T follicular helper cell (primary cell): ENCODE results near the gene S100P.
"Not testable (repeated sequence)": the region's sequence is repeated elsewhere in the genome, so short reads cannot be mapped to it uniquely, and the experiment has no call there.

ENCODE experiments used
- DNase-seq: peaks from one replicate; pipeline ENCODE4 v3.0.0-alpha.2; 2020; ENCODE audit warnings: low read depth
- total RNA-seq, 2 experiments: gene quantifications; one replicate each; lab custom pipeline; 2026; lab: John Stamatoyannopoulos, UW

S100P gene
- total RNA-seq, result 0.60 to 1.00 reads per million in 2 experiments

DNA sequence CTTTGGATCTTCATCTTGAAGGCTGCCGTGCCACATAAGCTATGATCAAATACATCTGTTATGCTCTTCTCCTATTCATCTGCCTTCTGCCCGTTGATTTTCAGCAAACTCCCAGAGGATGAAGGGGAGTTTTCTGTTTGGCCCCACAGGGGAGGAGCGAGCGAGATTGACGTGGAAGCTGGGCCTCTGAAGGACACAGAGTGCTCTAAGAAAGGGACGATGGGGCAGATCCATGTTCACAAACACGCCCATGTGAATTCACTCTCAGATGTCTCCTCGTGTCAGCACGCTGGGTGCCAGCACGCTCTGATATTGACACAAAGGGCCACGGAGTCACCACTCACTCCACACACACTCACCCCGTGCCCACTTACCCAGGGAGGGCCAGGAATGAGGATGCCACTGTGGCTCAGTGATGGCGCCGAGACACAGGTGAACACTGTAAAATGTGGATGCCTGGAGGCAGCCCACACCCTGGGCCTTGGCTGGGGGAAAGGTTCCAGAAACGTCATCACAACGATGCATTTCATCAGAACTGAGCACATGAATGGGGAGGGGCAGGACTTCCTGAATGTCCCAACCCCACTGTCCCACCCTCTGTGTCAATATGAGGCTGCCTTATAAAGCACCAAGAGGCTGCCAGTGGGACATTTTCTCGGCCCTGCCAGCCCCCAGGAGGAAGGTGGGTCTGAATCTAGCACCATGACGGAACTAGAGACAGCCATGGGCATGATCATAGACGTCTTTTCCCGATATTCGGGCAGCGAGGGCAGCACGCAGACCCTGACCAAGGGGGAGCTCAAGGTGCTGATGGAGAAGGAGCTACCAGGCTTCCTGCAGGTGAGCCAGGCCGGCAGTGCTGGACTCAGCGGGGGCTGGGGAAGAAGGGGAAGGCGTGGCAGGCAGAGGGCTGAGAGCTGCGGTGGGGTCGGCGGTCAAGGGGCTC, at the start of gene S100P:
Gene S100P (plus strand): TSS at position 648 of the 946 bp plus-strand sequence. CDS start 55 bp downstream, at position 703.
- no peak for DNase-seq

DNA sequence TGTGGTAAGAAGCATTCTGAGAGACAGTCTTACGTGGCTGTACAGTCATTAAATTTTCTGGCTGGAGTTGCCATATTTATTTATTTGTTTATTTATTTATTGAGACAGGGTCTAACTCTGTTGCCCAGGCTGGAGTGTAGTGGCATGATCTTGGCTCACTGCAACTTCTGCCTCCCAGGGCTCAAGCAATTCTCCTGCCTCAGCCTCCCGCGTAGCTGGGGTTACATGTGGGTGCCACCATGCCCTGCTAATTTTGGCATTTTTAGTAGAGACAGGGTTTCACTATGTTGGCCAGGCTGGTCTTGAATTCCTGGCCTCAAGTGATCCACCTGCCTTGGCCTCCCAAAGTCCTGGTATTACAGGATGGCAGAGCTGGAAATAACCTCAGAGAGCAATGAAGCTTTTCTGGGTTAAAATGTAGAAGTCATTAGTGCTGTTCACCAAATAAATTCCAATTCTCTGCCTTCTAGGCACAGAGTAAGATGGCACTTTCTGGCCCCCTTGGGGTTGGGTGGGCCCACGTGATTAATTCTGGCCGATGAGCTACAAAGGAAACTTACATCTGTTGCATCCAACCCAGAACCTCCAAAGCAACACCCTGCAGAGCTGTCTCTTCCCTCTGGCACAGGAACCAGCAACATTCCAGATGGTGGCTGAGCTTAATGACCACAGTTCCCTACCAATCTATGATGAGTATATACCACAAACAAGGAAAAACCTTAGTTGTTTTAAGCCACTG, 48.7 kb upstream of the S100P start:
- no peak for DNase-seq

DNA sequence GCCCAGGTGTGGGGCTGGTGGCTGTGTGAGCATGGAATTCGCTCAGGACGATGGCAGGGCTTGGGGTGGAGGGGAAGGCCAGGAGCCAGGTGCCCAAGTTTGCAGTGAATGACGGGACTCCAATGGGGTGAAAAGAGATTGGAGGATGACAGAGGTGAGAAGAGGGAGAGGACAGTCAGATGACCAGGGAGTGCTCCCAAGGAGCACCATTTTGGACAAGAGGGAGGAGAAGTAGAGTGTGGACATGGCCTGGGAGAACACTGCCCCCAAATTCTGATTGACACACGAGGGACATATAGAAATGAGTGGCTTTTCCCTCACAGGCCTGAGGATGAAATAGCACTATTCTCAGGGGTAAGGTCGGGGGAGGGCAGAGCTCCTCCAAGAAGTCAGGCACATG, 46.5 kb upstream of the S100P start:
- DNase-seq, result no peak

- DNase-seq, result no peak
Measured at GRCh38 chr4:6647582-6648230, 46.0 kb upstream of the S100P start.

- no peak for DNase-seq
Measured at GRCh38 chr4:6649216-6649615, 44.5 kb upstream of the S100P start.

- not testable (repeated sequence) for DNase-seq
Measured at GRCh38 chr4:6654211-6654610, 39.5 kb upstream of the S100P start.

- not testable (repeated sequence) for DNase-seq
Measured at GRCh38 chr4:6655291-6655690, 38.4 kb upstream of the S100P start.

DNA sequence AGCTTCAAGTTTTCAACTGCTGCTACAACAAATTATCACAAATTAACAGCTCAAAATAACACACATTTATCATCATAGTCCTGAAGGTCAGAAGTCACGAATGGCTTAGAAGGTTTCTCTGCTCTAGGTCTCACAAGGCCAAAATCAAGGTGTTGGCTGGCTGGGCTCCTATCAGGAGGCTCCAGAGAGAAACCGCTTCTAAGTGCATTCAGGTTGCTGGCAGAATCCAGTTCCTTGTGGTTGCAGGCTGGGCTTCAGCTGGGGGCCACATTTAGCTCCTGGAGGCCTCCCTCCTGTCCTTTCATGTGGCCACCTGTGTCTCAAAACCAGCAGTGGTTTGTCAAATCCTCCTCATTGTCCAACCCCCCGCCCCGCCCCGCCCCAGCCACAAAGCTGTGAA, 37.8 kb upstream of the S100P start:
- no peak for DNase-seq

DNA sequence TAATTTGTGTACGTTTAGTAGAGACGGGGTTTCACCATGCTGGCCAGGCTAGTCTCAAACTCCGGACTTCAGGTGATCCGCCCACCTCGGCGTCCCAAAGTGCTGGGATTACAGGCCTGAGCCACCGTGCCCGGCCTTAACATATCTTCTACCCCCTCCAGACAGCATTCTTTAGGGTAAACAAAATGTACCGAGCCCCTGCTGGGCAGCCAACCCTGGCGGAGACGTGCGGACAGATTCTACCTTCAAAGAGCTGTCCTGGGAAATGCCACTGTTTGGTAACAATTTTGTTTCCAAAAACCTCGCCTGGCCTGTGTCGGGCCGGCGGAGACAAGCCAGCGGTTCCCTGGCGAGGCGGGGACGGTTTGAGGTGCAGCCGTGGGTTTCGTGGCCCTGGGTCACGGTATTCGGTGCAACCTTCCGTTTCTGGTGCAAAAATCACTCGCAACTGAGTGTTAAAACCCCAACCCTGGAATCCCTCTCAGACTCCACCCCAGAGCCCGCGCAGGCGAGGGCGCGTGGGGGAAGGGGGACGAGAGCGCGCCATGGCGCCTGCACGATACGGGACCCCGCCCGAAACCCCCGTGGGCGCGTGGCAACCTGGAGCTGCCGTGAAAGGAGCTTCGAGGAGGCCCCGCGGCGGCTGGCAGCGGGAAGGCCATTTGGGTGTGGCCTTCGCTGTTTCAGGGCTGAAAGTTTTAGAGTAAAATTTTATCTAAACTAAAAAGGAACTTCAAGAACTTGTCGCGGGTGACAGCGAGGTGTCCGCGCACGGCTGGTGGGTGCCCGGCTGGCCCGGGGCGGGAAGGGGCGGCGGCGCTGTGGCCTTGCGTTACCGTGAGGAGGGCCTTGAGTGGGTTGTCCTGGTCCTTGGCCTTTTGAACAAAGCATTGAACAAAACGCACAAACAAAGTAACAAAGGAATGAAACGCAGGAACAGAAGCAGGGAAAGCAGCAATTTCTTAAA, 36.2 kb upstream of the S100P start:
- DNase-seq, result no peak

GRCh38 chr4:6658209-6658595, 35.5 kb upstream of the S100P start:
- DNase-seq, result no peak

DNA sequence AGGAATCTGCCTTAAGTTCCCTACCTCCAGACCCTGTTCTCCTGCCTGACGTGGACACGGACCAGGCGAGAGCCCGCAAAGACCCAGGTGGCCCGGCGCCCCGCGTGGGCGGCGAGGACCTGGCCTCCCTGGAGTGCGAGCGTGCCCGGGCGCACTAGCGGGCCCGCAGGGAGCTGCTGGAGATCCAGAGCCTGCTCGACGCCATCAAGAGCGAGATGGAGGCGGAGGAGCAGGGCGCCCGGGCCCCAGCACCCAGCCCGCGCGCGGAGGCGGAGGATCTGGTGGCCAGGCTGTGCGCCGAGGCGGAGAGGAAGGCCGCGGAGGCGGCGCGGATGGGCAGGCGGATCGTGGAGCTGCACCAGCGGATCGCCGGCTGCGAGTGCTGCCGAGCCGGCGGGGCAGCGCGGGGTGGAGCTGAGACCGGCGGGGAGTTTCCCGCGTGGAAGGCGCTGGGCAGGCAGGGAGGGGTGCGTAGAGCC, 35.0 kb upstream of the S100P start:
- peak; percentile 40 for DNase-seq

DNA sequence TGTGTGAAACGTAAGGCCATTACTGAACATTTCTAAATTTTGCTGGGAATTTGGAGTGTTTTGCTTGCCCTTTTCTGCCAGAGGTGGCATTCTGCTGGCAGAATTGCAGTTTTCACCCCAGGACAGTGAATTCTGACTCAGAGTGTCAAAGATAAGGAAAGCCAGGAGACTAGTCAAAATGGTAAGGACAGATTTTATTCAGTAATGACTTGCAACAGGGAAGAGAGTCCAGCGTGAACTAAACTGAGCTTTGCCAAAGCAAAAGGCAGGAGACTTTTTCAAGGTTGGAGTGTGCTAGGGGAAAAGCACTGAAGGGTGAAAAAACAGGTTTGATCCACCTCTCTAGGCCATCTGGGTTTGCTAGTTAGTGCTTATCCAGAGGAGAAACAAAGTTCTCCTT, 33.8 kb upstream of the S100P start:
- no peak for DNase-seq

DNA sequence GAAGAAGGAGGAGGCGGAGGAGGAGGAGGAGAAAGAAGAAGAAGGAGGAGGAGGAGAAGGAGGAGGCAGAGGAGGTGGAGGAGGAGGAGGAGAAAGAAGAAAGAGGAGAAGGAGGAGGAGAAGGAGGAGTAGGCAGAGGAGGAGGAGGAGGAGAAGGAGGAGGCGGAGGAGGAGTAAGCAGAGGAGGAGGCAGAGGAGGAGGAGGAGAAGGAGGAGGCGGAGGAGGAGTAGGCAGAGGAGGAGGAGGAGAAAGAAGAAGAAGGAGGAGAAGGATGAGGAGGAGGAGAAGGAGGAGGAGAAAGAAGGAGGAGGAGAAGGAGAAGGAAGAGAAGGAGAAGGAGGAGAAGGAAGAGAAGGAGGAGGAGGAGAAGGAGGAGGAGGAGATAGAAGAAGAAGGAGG, 33.2 kb upstream of the S100P start:
- no peak for DNase-seq

- DNase-seq, result no peak
Measured at GRCh38 chr4:6662591-6662990, 31.1 kb upstream of the S100P start.

DNA sequence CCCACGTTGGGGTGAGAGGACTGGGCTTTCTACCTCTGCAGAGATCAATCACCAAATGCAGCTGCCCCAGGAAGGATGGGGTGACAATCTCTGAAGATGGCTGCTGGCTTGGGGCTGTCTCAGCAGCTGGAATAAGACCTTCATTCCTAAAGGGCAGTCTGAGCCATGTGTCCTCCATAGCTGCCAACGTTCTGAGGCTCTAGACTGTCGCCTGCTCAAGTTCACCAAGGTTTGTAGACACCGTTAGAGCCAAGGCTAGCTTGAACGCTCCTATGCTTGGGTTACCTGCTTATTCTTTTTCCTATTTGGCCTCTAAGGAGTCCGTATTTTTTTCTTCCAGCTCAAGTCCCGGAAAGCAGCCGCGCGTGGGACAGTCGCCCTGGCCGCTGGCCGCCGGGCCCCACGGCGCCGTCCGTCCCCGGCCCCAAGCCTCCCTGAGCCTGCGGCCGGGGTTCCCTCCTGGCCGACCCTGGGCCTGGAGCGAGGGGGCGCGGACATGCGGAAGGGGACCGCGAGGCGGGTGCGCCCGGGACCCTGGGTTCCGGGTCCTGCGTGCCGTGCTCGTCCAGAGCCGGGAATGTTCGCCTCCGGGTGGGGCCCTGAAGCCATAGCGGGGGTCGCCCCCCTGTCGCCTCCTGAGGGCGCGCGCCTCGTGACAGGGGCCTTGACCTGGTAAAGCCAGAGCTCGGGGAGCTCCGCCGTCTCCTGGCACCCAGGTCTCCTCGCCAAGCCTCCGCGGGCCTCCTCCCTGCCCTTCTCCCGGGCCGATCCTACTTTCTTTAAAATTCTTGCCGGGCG, 29.9 kb upstream of the S100P start:
- DNase-seq, result no peak

DNA sequence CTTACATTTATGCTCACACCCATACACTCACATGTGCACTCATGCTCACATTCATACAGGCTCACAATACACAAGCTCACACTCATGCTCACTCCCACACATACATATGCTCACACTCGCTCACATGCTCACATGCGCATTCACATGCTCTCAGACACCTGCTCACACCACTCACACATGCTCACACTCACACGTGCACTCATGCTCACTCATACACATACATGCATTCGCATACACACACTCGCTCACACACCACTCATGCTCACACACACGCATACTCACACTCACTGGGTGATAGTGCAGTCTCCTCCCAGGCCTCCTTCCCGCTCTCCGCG, 28.4 kb upstream of the S100P start:
- DNase-seq, result no peak

- DNase-seq, result no peak
Measured at GRCh38 chr4:6668391-6668790, 25.3 kb upstream of the S100P start.

GRCh38 chr4:6671648-6672047, 22.0 kb upstream of the S100P start:
- no peak for DNase-seq

- DNase-seq, result no peak
Measured at GRCh38 chr4:6672131-6672530, 21.5 kb upstream of the S100P start.

- not testable (repeated sequence) for DNase-seq
Measured at GRCh38 chr4:6672541-6673190, 21.0 kb upstream of the S100P start.
